Brain microvascular endothelial cell (primary cell): ENCODE results near the gene KLHL2.

ENCODE experiments used
- DNase-seq: peaks from one replicate; pipeline ENCODE4 v3.0.0-alpha.2; 2020
- H3K27ac ChIP-seq: fragments of 250-450 bp; sonication (Bioruptor Pico); 2 replicates; pipeline ENCODE4 v1.5.1; 2020; ENCODE audit warnings: mild to moderate bottlenecking, moderate library complexity
- H3K27me3 ChIP-seq: fragments of 250-450 bp; sonication (Bioruptor Pico); replicated peaks from 2 replicates; pipeline ENCODE4 v1.5.1; 2020; ENCODE audit warnings: mild to moderate bottlenecking
- H3K36me3 ChIP-seq: fragments of 250-450 bp; sonication (Bioruptor Pico); replicated peaks from 2 replicates; pipeline ENCODE4 v1.5.1; 2020; ENCODE audit warnings: mild to moderate bottlenecking
- H3K4me3 ChIP-seq: 2 replicates; pipeline ENCODE4 v1.5.1; 2011; ENCODE audit warnings: low read depth, mild to moderate bottlenecking, control low read depth, low read length, moderate library complexity
- in situ Hi-C: cut with HindIII; loops from 2 replicates; pipeline ENCODE4 v1.10.0; 2017; ENCODE audit warnings: low sequenced_read_pairs, low pct_ligation_motif_present
- TF ChIP-seq, protein P1 (sequence below): IDR thresholded peaks from 2 replicates; pipeline ENCODE4 v1.5.1; 2011; ENCODE audit warnings: low read depth, mild to moderate bottlenecking, moderate library complexity, low read length, control low read depth, inconsistent platforms; ENCODE audit errors: missing control alignments

The KLHL2 gene

DNA sequence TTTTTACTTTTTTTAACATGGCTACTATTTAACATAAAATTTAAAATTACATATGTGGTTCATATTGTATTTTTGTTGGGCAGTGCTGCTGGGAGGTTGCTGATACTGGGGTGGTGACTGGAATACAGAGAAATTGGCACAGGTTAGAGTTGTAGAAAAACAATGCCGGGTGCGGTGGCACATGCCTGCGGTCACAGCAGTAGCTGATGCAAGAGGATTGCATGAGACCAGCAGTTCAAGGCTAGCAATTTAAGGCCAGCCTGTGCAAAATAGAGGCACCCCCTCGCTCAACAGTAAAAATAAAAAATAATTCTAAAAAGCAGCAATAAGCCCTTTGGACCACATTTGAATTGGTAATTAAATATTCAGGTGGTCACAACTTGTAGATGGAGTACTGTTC, 159.7 kb downstream of the KLHL2 start:
- no peak overlapping the region for H3K4me3 ChIP-seq
- H3K27ac ChIP-seq = no peak overlapping the region
- H3K36me3 ChIP-seq = no peaks in the 10 kb centered on the region
- no peaks in the 10 kb centered on the region for H3K27me3 ChIP-seq
- TF ChIP-seq, protein P1, sequence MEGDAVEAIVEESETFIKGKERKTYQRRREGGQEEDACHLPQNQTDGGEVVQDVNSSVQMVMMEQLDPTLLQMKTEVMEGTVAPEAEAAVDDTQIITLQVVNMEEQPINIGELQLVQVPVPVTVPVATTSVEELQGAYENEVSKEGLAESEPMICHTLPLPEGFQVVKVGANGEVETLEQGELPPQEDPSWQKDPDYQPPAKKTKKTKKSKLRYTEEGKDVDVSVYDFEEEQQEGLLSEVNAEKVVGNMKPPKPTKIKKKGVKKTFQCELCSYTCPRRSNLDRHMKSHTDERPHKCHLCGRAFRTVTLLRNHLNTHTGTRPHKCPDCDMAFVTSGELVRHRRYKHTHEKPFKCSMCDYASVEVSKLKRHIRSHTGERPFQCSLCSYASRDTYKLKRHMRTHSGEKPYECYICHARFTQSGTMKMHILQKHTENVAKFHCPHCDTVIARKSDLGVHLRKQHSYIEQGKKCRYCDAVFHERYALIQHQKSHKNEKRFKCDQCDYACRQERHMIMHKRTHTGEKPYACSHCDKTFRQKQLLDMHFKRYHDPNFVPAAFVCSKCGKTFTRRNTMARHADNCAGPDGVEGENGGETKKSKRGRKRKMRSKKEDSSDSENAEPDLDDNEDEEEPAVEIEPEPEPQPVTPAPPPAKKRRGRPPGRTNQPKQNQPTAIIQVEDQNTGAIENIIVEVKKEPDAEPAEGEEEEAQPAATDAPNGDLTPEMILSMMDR = no peak
- in situ Hi-C loops = no loop called here
- no peak for DNase-seq

DNA sequence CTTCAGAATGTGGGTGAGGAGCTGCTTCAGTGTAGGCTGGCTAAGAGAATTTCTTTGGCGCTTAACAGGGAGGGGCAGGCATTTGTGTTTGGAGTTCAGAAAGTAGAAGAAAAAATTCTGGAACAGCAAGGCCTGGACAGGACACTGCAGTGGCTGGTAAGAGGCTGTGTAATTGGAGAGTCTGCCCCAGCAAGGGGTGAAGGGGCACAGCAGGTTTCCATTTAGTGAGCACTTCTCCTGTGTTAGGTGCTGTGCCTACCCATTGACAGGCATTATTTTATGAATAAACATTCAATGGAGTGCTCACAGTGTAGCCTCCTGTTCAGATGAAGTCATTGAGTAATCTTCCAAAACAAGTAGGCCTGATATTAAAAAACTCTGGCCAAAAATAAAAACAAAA, 160.8 kb downstream of the KLHL2 start:
- H3K27ac ChIP-seq = no peak overlapping the region
- no peaks in the 10 kb centered on the region for H3K36me3 ChIP-seq
- H3K27me3 ChIP-seq = no peaks in the 10 kb centered on the region
- TF ChIP-seq, protein P1 = no peak
- in situ Hi-C loops = no loop called here
- no peak for DNase-seq
- no peak overlapping the region for H3K4me3 ChIP-seq

DNA sequence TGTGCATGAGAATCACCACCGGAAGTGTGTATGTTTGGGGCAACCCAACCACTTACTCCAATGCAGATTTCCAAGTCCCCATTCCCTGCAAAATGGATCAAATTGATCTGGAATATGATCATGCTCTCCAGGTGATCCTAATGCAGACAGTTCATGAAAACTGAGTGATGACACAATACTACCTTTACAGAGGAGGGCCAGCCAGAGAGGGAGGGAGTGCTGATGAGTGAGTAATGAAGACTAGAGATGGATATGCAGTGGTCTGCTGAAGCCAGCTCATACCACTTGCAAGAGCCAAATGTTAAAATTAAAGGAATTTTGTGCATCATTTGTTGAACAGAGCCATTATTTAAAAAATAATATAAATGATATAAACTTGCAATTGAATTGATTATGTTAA, 161.2 kb downstream of the KLHL2 start:
- no peak overlapping the region for H3K4me3 ChIP-seq
- no peaks in the 10 kb centered on the region for H3K27me3 ChIP-seq
- no peak for DNase-seq
- no peaks in the 10 kb centered on the region for H3K36me3 ChIP-seq
- TF ChIP-seq, protein P1 = no peak
- H3K27ac ChIP-seq = no peak overlapping the region
- in situ Hi-C loops = no loop called here

DNA sequence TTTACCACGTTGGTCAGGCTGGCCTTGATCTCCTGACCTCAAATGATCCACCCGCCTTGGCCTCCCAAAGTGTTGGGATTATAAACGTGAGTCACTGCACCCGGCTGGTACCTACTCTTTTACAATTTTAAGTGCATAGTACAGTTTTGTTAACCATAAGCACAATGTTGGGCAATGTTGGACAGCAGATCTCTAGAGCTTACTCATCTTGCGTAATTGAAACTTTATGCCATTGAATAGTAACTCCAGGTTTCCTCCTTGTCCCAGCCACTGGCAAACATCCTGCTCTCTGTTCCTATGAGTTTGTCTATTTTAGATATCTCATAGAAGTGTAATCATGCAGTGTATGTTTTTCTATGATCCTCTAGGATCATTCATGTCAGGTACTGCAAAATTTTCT, 162.2 kb downstream of the KLHL2 start:
- Histone ChIP-seq H3K27me3 (no peaks in the 10 kb centered on the region), H3K36me3 (no peaks in the 10 kb centered on the region), H3K4me3 (no peak overlapping the region), H3K27ac (no peak overlapping the region)
- in situ Hi-C loops = no loop called here
- TF ChIP-seq, protein P1 = no peak
- DNase-seq = no peak

- in situ Hi-C loops = no loop called here
- H3K4me3 ChIP-seq = no peak overlapping the region
- no peak overlapping the region for H3K27ac ChIP-seq
- TF ChIP-seq, protein P1 = no peak
- DNase-seq = no peak
- no peaks in the 10 kb centered on the region for H3K27me3 ChIP-seq
- H3K36me3 ChIP-seq = no peaks in the 10 kb centered on the region
Measured at GRCh38 chr4:165370530-165370929, 163.2 kb downstream of the KLHL2 start.
